Right cardiac atrium (tissue), 5 donors: ENCODE measurements around the gene PPP2R5D. TPM values are rescaled to one million over a fixed set of nuclear protein-coding genes. Genes with fewer than 3 reads are reported as not detected.
"Not testable (repeated sequence)": the region's sequence is repeated elsewhere in the genome, so short reads cannot be mapped to it uniquely, and the experiment has no call there.

Experiments
- ATAC-seq, 2 donors: fragments of 200-7000 bp; cut with Tn5 transposase; one replicate each; pipeline versions ENCODE4 v1.8.0 to v1.9.1; 2020; ENCODE audit warnings: moderate library complexity in 2 of 2, mild to moderate bottlenecking in 1 of 2
- DNase-seq, 3 donors: peaks; one replicate each; pipeline ENCODE4 v3.0.0-alpha.2; 2020
- H3K27ac ChIP-seq: one replicate; pipeline ENCODE4 v1.5.1; 2013; ENCODE audit warnings: mild to moderate bottlenecking, low read length, control low read depth, moderate library complexity
- H3K27me3 ChIP-seq: one replicate; pipeline ENCODE4 v1.6.1; 2013; ENCODE audit not compliant: control insufficient read depth, insufficient read depth
- H3K4me1 ChIP-seq: one replicate; pipeline ENCODE4 v1.6.1; 2013; ENCODE audit warnings: low read length; ENCODE audit not compliant: control insufficient read depth, insufficient read depth
- H3K4me3 ChIP-seq: one replicate; pipeline ENCODE4 v1.5.1; 2013; ENCODE audit warnings: low read length, control low read depth
- H3K9me3 ChIP-seq: one replicate; pipeline ENCODE4 v1.6.1; 2013; ENCODE audit warnings: low read length; ENCODE audit not compliant: control insufficient read depth
- WGBS: extraction: QIAGEN DNeasy Blood & Tissue Kit; methylation state at CpG from one replicate; pipeline ENCODE4 v1.1.7; 2013; 5-methylcytosine and 5-hydroxymethylcytosine counted together
- intact Hi-C, 4 donors: fragments of 100-400 bp; cut with DNase I; formaldehyde crosslinking; loops; one replicate each; pipeline versions ENCODE4 v1.11.0 to v1.14.0; 2022 to 2023
- long read RNA-seq, 4 donors: library from polyadenylated mRNA; unstranded; transcript quantifications; one replicate each; pipeline ENCODE4 v2.0.0, GENCODE V29; 2020 to 2021
- polyA plus RNA-seq: library from polyadenylated mRNA; stranded (reverse); fragments of 200-250 nt; gene quantifications from one replicate; pipeline ENCODE4 v1.2.3, GENCODE V29; 2013
- total RNA-seq, 4 donors: library from RNA; stranded (reverse); fragmentation: NEBNext Ultra II Directional; extraction: Animal tissue kit (Norgen Biotek cat#: 25700); gene quantifications; one replicate each; pipeline ENCODE4 v1.2.1, GENCODE V29; 2021
- donor health status: healthy with polysubstance abuse.
- donor health status: DM: no; HTN: yes; CAD: no.
- donor health status: DM: no; HTN: no; CAD: no.
- donor health status: DM: no; HTN: yes; CAD: no; lungs with severe emphysema.
- donor health status: DM: yes; HTN: yes; CAD: no.

The PPP2R5D gene
- 10 to 100 TPM; 32.1 to 39.3 (median 37.6) TPM for total RNA-seq
- polyA plus RNA-seq: 26.4 TPM
- long read RNA-seq, donor 1, transcript PPP2R5D-208 (16 exons, 3,044 nt): major isoform, 19 of 58 reads
- long read RNA-seq, donor 1, partial matches to known transcripts: 36 of 58 reads
- long read RNA-seq, donor 1, other reads (novel, unspliced or antisense): 2 of 58 reads
- long read RNA-seq, donor 2, transcript PPP2R5D-208 (16 exons, 3,044 nt): major isoform, 16 of 26 reads
- long read RNA-seq, donor 2, partial matches to known transcripts: 6 of 26 reads
- long read RNA-seq, donor 2, other reads (novel, unspliced or antisense): 1 of 26 reads
- long read RNA-seq, donor 3, transcript PPP2R5D-208 (16 exons, 3,044 nt): major isoform, 26 of 89 reads
- long read RNA-seq, donor 3, partial matches to known transcripts: 60 of 89 reads
- long read RNA-seq, donor 3, other reads (novel, unspliced or antisense): 0 of 89 reads
- long read RNA-seq, donor 4, transcript PPP2R5D-202 (16 exons, 2,894 nt): minor isoform, 6 of 29 reads
- long read RNA-seq, donor 4, transcript PPP2R5D-208 (16 exons, 3,044 nt): major isoform, 14 of 29 reads
- long read RNA-seq, donor 4, partial matches to known transcripts: 7 of 29 reads
- long read RNA-seq, donor 4, other reads (novel, unspliced or antisense): 1 of 29 reads

- Histone ChIP-seq H3K4me1 (peaks cover 23% of the 10 kb centered on the region), H3K9me3 (no peaks in the 10 kb centered on the region), H3K4me3 (peak within 1 kb of the TSS; percentile 90), H3K27ac (peak within 1 kb of the TSS; percentile 95), H3K27me3 (no peaks in the 10 kb centered on the region)
- DNase-seq (peak; percentile 98 to 99 (median 98)), ATAC-seq (peak; percentile 97)
- under 1% methylated on average over 59 of the region's 59 CpGs for WGBS
- intact Hi-C loops: no loop called here
Measured at GRCh38 chr6:42984001-42984923, at the start of gene PPP2R5D. PPP2R5D (plus strand) TSS chr6:42984570; CDS start chr6:42984678, 108 bp downstream.

GRCh38 chr6:42935322-42935721 lies 49.0 kb upstream of the PPP2R5D start:
- no peak overlapping the region for H3K4me3 ChIP-seq
- H3K27ac ChIP-seq: no peak overlapping the region
- no peaks in the 10 kb centered on the region for H3K9me3 ChIP-seq
- no peaks in the 10 kb centered on the region for H3K27me3 ChIP-seq
- no peak for DNase-seq
- intact Hi-C loops: no loop called here
- WGBS: 83% methylated on average over 7 of the region's 7 CpGs
- H3K4me1 ChIP-seq: no peaks in the 10 kb centered on the region
- no peak for ATAC-seq

GRCh38 chr6:42936398-42936797 lies 48.0 kb upstream of the PPP2R5D start:
- Histone ChIP-seq H3K4me3 (no peak overlapping the region), H3K9me3 (no peaks in the 10 kb centered on the region), H3K27me3 (no peaks in the 10 kb centered on the region), H3K4me1 (no peaks in the 10 kb centered on the region), H3K27ac (no peak overlapping the region)
- ATAC-seq (no peak), DNase-seq (no peak)
- intact Hi-C loops: no loop called here
- 96% methylated on average over 11 of the region's 11 CpGs for WGBS

- Histone ChIP-seq H3K4me1 (no peaks in the 10 kb centered on the region), H3K27me3 (no peaks in the 10 kb centered on the region), H3K27ac (no peak overlapping the region), H3K9me3 (no peaks in the 10 kb centered on the region), H3K4me3 (no peak overlapping the region)
- WGBS: 93% methylated on average over 13 of the region's 13 CpGs
- peak in 1 of 3 donors; percentile 18 for DNase-seq
- intact Hi-C loops: no loop called here
- ATAC-seq: no peak
Measured at GRCh38 chr6:42937548-42938427, 46.6 kb upstream of the PPP2R5D start.

GRCh38 chr6:42938428-42938796 lies 46.0 kb upstream of the PPP2R5D start:
- Histone ChIP-seq H3K27me3 (no peaks in the 10 kb centered on the region), H3K4me1 (no peaks in the 10 kb centered on the region), H3K27ac (no peak overlapping the region), H3K9me3 (no peaks in the 10 kb centered on the region), H3K4me3 (no peak overlapping the region)
- ATAC-seq (no peak), DNase-seq (peak in 1 of 3 donors; percentile 11)
- intact Hi-C loops: no loop called here
- 86% methylated on average over 5 of the region's 5 CpGs for WGBS

- no peak overlapping the region for H3K4me3 ChIP-seq
- ATAC-seq (peak; percentile 31 to 34), DNase-seq (peak in 1 of 3 donors; percentile 28)
- H3K9me3 ChIP-seq: no peaks in the 10 kb centered on the region
- no peak overlapping the region for H3K27ac ChIP-seq
- no peaks in the 10 kb centered on the region for H3K4me1 ChIP-seq
- WGBS: 82% methylated on average over 9 of the region's 9 CpGs
- intact Hi-C loops: no loop called here
- H3K27me3 ChIP-seq: no peaks in the 10 kb centered on the region
Measured at GRCh38 chr6:42938987-42939809, 45.2 kb upstream of the PPP2R5D start.

- 73% methylated on average over 4 of the region's 4 CpGs for WGBS
- no peak overlapping the region for H3K27ac ChIP-seq
- no peak for DNase-seq
- H3K4me3 ChIP-seq: no peak overlapping the region
- ATAC-seq: no peak
- no peaks in the 10 kb centered on the region for H3K9me3 ChIP-seq
- no peaks in the 10 kb centered on the region for H3K4me1 ChIP-seq
- intact Hi-C loops: no loop called here
- H3K27me3 ChIP-seq: no peaks in the 10 kb centered on the region
Measured at GRCh38 chr6:42939810-42940167, 44.6 kb upstream of the PPP2R5D start.

GRCh38 chr6:42940493-42941045 lies 43.8 kb upstream of the PPP2R5D start:
- Histone ChIP-seq H3K27ac (no peak overlapping the region), H3K4me3 (no peak overlapping the region), H3K27me3 (no peaks in the 10 kb centered on the region), H3K9me3 (no peaks in the 10 kb centered on the region), H3K4me1 (no peaks in the 10 kb centered on the region)
- ATAC-seq (peak in 1 of 2 donors; percentile 12), DNase-seq (peak in 1 of 3 donors; percentile 16)
- intact Hi-C loops: no loop called here
- WGBS: 93% methylated on average over 6 of the region's 6 CpGs

GRCh38 chr6:42941356-42941755 lies 43.0 kb upstream of the PPP2R5D start:
- H3K4me3 ChIP-seq, H3K4me1 ChIP-seq, ATAC-seq, DNase-seq, intact Hi-C loops, H3K27me3 ChIP-seq, H3K27ac ChIP-seq, H3K9me3 ChIP-seq: not testable (repeated sequence)
- WGBS: 98% methylated on average over 5 of the region's 5 CpGs
